Anterior cingulate cortex (tissue), 58 donors: ENCODE data around the gene ZMIZ1.
A peak's percentile ranks its signal among the peaks of the same experiment; 100 is the strongest.

Source experiments
- DNase-seq, 58 donors: peaks; one replicate each; lab custom pipeline; 2025; lab: John Stamatoyannopoulos, UW

ZMIZ1 gene

DNA sequence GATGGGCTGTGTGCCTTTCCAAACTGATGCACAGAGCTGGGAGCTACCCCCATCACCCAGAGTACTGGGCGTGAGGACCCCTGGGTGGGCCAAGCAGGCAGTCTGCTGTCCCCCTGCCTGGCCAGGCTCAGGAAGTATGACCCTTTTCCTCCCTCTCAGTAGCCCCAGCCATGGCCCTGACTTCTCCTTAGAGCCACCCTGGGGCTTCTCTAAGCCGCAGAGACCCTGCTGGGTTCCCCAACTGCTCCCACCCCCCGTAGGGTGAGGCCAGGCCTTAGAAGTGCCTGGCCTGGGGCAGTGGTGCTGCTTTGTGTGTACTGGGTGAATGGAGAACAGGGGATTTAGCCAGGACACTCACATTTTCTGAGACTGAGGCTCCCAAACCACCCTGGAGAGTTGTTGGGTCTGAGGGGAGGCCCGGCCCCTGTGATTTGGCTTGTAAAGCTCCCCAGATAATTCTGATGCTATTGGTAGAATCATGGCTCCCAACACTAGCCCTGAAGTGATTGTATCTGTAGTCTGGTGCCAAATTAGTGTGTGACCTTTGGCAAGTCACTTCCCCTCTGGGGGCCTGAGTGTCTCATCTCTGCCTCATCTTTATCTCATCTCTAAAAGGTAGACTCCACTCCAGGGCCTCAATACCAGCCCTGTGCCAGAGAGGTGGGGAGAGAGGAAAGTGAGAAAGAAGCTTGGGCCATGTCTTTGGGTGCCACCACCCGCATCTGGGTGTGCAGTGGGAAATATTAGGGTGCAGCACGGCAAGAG is 178.8 kb downstream of the ZMIZ1 start:
- DNase-seq, result no peak

GRCh38 chr10:79248341-79249185 is 179.8 kb downstream of the ZMIZ1 start:
- peak in 41 of 58 donors; percentile 28 to 86 (median 54) for DNase-seq

- no peak for DNase-seq
Observed at GRCh38 chr10:79249186-79250121, 180.7 kb downstream of the ZMIZ1 start.

- peak in 22 of 58 donors; percentile 24 to 63 (median 40) for DNase-seq
Observed at GRCh38 chr10:79250259-79250658, 181.5 kb downstream of the ZMIZ1 start.

- no peak for DNase-seq
Observed at GRCh38 chr10:79252450-79252849, 183.7 kb downstream of the ZMIZ1 start.

DNA sequence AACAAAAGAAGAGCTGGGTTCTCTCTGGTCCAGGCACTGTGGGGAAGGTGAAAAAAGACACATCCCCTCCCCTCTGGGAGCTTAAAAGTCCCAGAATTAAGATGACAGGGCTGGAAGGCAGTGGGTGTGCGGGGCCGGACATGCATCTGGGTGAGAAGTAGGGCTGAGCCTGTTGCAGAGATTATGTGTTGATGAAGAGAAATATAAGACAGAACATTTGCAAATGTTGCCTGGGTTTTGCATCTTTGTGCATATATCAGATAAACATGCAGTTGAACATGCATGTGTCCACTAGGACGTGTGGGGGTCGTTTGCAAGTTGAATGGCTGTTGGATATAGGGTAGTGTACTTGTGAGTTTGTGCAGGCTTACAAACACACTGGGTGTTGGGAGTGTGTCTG is 184.2 kb downstream of the ZMIZ1 start:
- DNase-seq, result no peak

DNA sequence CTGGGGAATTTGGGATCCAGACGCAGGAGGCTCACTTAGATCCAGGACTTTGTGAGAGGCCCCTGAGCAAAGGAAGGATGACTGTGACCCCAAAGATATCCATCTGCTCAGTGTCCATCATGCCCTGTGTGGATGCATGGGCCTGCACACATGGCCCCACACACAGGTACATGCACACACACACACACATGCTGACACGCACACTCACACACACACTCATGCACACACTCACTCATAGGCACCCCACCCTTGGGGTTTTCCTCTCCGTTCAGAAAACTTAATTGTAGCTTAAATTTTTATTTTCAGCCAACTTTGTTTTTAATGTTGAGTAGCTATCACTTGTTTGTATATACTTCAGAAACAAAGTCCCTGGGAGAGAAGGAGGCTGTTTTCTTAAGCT is 184.9 kb downstream of the ZMIZ1 start:
- DNase-seq, result no peak

DNA sequence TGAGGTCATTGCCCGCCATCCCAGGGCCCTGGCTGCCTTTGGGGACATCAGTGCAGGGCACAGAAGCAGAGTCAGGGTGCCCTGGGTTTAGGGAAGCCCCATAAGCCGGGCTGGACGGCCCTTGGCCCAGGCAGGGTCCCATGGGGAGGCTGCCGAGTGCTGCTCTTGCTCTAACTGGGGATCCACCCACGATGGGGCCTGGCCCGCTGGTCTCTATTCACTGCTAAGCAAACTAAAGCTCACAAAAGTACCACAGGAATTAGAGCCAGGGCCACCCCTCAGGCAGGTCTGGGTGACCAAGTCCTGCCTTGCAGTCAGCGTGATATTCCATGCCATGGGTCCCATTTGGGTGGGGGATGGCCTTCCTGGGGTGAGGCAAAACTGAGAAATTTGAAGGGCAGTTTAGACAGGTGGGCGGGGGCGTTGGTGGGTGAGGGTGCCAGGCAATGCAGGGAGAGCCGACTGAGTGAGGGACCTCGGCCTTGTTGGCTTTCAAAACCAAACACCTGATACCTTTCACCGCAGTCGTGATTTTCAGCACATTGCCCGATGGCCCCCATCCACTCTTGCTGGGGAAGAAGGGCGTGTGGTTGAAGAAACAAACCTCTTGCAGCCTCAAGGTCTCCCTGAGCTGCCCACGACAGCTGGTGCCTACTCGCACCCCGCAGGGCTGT is 185.7 kb downstream of the ZMIZ1 start:
- no peak for DNase-seq

GRCh38 chr10:79255007-79255507 is 186.3 kb downstream of the ZMIZ1 start:
- DNase-seq, result peak in 1 of 58 donors; percentile 14

GRCh38 chr10:79256264-79256806 is 187.6 kb downstream of the ZMIZ1 start:
- DNase-seq, result no peak

DNA sequence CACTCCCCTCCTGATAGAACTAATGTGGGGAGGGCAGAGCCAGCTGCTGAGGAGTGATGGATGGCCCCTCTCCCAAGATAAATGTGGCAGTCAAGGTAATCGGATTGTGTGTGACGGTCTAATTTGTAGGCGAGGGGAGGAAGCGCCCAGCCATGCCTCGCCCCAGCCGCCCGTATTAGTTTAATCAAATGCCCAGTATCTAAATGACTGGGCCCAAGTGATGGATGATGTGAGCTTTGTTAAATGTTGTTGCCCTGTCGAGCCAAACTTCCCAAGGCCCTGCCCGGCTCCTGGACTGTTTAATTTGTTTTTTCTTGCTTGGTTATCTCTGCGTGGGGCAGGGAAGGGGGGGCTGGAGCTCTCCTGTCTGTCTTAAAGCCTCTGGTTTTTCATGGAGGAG is 190.1 kb downstream of the ZMIZ1 start:
- DNase-seq, result no peak

DNA sequence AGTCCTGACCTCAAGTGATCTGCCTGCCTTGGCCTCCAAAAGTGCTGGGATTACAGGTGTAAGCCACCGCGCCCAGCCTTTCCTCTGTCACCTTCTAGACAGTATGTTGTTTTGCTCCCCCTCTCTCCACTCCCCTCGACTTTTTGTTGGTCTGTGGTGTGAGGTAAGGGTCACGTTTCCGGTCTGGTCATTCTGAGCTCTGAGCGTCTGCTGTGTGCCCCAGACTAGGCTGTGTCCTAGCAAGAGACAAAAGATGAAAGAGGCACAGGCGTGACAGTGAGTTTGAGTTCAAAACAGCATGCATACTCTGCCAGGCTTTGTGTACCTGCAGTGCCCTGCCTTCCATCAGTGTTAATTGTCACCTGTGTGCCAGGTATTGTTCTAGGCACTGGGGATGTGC is 191.1 kb downstream of the ZMIZ1 start:
- DNase-seq, result no peak

- DNase-seq, result peak in 38 of 58 donors; percentile 23 to 83 (median 52)
Observed at GRCh38 chr10:79260811-79261740, 192.3 kb downstream of the ZMIZ1 start.

GRCh38 chr10:79262131-79262530 is 193.4 kb downstream of the ZMIZ1 start:
- DNase-seq, result no peak

GRCh38 chr10:79262959-79263746 is 194.4 kb downstream of the ZMIZ1 start:
- no peak for DNase-seq

GRCh38 chr10:79263939-79264338 is 195.2 kb downstream of the ZMIZ1 start:
- DNase-seq, result no peak

DNA sequence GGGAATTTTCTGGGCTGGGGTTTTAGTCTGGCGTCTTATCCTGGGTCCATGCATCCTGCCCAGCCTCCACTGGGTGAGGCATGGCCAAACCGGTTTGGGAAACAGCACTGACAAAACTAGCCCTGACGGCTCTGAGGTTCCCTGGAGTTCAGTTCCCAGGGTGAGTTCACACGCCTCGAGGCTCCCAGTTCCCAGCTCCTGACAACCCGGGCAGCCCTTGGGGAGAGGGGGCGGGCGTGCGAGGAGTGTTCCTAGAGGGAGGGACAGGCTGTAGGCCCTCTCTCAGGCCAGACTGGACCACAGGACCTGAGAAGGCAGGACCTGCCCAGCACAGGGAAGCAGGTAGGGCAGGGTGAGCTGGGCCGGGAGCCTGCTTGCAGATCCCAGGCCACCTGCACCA is 196.2 kb downstream of the ZMIZ1 start:
- DNase-seq, result no peak

GRCh38 chr10:79266084-79266483 is 197.3 kb downstream of the ZMIZ1 start:
- DNase-seq, result no peak
